Ovary (tissue), 3 donors: ENCODE measurements around the gene RRP12.

Source experiments
- CTCF ChIP-seq, 3 donors: fragments of 450-650 bp in 2 of 3; fragments of 200-600 bp in 1 of 3; IDR thresholded peaks; one replicate each; pipeline versions ENCODE4 v1.5.1 to v1.8.0; 2016 to 2022; ENCODE audit warnings: antibody characterized with exemption in 3 of 3, mild to moderate bottlenecking in 1 of 3
- POLR2A ChIP-seq: fragments of 450-650 bp; IDR thresholded peaks from one replicate; pipeline ENCODE4 v1.6.1; 2017; ENCODE audit warnings: antibody characterized with exemption, mild to moderate bottlenecking, moderate library complexity
- donor health status: DM: no; HTN: no; CAD: no.

- TF ChIP-seq CTCF (IDR thresholded peaks at IDR 0.05) (no peak), POLR2A (no peak)
These were observed 65.1 kb downstream of the RRP12 start for GRCh38 chr10:97336006-97336405.
